ELR (cell line): ENCODE data around the gene WWC2.

ENCODE experiments used
- DNase-seq: peaks from one replicate; pipeline ENCODE4 v3.0.0-alpha.2; 2015; ENCODE audit warnings: low read depth

Gene WWC2

DNA sequence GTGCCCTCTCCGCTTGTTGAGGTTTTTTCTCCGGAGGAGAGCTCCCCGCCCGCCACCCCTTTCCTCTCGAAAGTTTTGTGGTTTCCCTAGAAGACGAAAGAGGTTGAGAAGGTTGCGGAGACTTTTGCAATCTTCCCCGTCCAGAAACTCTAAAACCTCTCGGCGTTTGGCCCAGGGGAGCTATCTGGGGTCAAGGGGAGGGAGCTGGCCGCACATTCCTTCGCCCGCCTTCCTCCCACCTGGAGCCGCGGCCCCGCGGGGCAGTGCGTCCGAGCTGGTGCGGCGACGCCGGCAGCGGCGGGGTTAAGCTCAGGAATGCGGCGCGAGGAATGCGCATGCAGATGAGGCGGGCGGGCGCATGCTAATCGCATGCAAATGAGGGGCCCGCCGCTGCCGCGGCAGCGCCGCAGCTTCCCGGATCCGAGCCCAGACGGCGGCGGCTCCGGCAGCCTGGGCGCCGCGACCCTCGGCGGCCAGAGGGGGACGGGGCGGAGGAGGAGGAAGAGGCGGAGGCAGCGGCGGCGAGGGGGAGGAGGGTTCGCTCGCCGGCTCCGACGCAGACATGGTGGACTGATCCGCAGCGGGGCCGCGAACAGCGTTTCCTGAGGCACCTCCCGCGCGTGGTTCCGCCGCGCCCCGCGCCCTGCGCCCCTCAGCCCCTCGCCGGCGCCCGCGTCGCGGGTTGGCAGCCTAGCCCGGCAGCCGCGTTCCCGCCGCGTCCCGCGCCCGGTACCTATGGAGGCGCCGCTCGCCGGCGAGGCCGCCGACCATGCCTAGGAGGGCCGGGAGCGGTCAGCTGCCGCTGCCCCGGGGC lies at the start of gene WWC2:
Gene WWC2, plus strand, starts transcription at position 535 of the 814 bp plus-strand sequence. Its CDS starts 235 bp downstream, at position 770.
- peak; percentile 92 for DNase-seq

DNA sequence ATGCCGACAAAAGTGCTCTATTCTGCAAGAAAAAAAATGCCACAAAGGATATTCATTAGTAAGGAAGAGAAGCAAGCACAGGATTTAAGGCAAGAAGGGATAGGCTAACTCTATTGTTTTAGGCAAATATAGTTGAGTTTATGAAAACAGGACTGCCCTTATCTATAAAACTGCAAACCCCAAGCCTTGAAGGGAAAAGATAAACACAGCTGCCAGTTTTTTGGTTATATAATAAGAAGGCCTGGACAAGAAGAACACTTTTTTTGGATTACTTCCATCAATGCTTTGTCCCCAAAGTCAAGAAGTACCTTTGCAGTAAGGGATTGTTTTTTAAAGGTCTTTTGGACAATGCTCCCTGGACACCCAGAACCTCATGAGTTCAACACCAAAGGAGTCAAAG lies 45.4 kb upstream of the WWC2 start:
- no peak for DNase-seq

DNA sequence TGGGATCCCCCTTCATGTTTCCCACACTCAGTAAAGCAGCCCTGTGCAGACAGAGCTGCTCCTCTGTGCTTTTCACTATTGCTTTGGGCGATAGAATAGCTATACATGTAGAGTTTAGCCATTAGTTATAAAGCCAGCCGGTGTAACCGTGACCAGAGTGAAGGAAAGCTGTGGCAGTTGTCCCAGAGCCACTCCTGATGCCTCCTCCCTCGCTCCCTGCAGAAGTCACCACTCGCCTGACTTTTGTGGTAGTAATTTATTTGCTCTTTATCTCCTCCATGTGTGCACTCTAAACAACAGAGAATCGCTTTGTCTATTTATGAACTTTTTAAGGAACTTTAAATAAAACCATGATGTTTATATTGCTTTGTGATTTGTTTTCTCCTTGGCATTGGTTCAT lies 41.8 kb upstream of the WWC2 start:
- DNase-seq: no peak

DNA sequence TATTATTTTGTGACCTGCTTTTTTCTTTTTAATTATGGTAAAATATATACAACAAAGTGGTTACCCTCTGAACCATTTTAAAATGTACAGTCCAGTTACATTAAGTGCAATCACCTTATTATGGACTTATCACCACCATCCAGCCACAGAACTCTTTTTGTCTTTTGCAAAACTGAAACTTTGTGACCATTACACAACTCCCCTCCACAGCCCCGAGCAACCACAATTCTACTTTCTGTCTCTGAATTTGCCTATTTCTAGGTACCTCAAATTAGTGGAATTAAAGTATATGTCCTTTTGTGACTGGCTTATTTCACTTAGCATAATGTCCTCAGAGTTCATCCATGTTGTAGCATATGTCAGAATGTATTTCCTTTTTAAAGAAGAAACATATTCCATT lies 39.3 kb upstream of the WWC2 start:
- DNase-seq: no peak

DNA sequence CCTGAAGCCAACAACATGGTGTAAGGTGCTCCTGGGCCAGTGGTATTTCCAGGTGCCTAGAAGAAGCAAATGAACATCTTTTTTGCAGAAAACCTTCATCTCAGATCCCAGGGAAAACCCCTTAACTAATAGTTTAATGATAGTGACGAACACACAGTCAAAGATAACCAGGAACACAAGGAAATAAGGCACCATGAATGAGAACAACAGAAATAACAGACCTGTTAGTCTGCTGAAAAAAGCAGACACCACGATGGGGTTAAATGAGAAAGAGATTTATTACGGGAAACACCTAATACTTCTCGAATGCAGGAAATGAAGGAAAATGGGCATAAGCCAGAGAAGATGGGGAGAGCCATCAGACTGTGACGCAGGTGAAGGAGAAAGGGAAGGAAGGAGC lies 30.6 kb upstream of the WWC2 start:
- no peak for DNase-seq

DNA sequence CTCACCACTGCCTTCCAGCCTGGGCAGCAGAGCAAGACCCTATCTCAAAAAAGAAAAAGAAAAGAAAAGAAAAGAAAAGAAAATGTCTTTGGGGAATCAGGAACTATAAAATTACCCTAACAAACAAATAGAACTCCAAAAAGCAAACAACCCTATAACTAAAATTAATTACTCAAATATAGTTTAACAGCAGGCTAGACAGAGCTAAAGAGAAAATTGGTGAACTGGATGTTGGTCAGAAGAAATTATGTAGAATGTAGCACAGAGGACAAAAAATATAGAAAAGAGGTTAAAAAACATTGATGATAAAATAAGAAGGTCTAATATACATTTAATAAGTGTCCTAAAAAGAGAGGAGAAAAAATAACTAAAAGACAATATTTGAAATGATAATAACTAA lies 27.8 kb upstream of the WWC2 start:
- DNase-seq: no peak

DNA sequence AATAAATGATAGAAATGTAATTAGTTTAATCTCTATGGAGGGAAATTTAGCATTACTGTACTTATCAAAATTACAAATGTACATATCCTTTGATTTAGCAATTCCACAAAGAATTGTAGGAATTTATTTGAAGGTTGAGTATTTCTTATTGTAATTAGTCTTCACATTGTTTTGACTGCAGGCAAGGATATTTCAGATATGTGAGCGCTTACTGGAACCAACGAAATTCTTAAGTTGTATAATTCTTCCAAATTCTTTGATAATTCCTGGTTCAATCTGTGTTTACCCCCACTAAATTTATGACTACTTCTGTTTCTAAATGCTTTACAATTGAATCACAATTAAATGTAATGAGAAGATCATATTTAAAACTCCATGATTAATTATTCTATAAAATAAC lies 26.9 kb upstream of the WWC2 start:
- no peak for DNase-seq

DNA sequence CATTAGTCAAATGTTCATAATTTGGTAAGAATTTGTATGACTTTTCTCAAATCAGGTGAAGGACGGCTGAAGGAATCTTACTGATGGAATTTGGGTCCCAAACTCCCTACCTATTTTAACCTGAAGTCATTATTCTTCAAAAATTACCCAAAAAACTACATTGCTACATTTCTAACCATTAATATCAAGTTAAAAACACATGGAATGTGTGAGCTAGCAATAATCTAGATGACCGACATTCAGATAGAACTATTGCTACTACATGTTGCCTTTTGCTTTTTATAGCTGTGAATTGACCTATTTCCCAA lies 25.3 kb upstream of the WWC2 start:
- DNase-seq: no peak

DNA sequence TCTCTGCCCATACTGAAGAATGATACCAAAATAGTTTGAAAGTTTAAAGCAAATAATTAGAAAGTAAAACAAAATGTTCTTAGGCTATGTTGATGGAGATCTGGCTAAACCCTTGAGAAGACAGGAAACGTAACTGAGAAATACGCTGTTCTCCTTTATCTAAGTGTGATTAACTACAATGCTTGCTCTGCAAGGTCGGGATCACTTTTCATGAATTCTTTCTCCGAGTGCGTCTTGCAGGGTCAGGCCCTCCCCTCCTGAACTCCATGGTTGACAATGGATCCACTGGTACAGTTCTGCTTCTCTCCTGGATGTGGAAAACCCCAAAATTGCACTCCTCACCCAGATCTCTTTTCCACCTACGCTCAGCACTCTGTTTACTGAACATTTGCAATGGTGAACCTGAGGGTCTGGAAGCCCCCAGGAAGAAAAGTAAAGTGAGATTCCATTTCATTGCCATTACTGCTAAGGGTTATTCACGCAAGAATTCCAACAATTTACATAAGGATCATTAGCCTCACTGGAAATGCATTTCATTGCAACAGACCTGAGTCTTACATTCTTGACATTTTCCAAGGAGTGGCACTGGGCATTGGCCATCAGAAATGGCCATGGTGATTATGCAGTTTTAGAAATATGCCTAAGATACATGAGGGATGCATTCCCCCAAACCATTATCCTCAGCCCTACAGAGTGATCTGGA lies 24.6 kb upstream of the WWC2 start:
- DNase-seq: peak; percentile 26

DNA sequence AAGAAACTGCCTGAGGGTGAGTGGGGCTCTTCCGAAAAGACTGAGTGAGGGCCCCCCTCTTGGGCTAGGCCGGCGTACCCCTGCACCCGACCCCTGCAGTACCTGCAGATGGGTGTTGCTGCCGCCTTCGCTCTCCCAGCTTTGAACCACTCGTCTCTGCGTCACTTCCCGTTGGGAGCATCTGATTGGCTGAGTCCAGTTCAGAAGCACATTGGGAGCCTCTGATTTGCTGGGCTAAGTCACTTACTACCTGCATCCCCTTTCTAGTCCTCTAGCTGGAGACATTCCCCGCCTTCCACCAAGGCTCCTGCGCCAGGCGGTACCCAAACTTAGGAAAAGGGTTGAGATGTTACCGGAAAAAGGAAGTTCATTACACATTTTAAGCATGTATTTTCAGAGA lies 20.4 kb upstream of the WWC2 start:
- no peak for DNase-seq

DNA sequence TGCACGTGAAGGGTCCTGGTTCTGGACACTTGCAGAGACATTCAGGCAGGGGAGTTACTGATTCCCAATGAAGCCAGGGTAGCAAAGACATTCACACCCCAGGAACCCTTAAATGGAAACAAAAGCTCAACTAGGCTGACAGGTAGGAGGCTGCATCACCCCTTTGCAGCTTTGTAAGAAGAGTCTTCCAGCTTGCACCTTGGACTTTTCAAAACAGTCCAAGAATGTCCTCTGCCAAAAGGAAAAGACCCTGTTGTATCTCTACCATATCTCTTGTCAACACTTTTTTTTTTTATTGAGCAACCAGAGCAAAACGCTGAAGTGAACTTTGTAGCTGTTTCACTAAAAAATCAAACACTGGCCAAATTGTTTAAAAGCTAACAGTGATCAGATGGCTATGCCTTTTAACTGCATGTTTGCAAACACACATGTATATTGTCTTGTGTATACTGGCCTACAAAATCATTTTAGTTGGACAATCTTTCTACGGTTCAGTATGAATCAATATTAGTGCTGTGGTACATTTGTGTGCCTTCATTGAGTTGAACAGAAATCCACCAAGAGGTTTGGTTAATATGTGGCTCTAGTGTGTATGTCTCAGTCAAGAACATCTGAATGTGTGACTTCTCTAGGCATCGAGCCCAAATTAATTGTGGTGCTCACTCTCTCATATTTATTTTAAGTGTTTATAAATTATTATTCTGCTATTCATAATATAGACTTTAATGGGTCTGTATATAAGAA lies 18.5 kb upstream of the WWC2 start:
- DNase-seq: no peak

DNA sequence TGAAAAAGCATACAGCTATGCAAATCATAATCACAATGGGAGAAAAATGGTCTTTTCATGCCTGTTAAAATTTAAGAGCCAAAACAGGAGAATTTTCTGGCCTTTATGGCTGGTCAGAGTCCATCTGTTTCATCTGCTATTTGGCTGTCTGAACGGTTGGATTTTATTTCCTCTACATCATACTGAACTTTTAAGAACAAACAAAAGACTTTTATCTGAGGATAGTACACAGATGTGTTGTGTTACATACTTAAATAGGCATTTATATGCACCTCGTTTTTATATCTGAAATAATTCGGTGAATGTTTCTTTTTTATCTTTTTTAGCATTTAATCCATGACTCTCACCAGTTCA lies 18.0 kb upstream of the WWC2 start:
- DNase-seq: no peak

DNA sequence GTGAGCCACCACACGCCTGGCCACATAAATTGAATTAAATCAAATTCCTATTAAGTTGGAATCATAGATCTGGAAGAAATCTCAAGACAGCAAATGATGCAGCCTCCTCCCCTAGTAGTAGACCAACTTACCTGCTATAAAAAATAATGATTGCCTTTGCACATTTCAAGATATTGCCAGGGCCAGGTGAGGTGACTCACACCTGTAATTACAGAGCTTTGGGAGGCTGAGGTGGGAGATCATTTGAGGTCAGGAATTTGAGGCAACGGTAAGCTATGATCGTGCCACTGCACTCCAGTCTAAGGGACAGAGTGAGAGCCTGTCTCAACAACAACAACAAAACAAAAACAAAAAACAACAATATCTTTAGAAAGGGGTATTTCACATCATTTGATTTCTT lies 17.0 kb upstream of the WWC2 start:
- DNase-seq: no peak

DNA sequence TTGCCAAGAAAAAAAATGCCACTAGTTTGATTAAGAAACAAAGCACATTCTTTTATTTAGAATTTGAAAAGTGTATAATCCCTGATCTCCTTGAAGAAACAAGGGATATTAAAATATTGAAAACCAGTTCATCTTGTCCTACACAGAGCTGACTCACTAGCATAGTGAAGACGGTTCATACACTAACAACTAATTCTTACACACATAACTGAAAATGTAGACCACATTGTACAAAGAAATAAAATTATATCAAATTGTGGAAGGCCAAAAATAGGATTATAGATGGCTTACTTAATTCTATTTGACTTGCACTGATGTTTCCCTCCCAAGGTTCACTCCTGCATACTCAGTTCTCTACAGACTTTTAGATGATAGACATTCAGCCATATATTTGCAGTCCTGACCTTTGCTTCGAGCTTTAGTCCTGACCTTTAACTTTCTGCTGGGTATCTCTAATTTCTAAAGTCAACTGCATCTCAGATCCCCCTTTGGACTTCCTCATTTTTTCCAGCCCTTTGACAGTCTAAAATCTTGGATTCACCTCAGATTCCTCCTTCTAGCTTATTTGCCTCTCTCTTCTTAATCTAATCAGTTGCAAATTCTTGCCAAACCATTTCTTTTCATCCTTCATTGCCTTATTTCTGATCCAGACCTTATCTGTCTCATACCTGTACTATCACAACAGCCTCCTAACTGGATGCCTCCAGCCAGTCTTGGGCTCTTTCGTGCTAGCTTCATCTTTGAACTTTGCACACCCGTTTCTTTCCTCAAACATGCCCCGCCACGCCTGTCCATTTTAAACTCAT lies 4.5 kb upstream of the WWC2 start:
- DNase-seq: no peak

DNA sequence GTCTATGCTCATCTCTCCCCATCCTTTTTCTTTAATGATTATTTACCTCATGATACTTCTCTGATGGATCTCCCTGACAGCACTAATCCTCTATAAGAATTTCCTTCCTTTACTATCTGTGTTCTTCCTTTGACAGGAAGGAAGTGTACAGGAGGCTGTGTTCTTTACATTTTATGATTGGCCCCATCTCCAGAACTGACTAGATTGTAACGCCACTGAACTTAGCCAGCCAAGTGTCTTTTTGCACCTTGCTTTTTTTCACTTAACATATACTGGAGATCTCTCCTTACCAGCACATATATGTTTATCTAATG lies 3.9 kb upstream of the WWC2 start:
- DNase-seq: no peak

DNA sequence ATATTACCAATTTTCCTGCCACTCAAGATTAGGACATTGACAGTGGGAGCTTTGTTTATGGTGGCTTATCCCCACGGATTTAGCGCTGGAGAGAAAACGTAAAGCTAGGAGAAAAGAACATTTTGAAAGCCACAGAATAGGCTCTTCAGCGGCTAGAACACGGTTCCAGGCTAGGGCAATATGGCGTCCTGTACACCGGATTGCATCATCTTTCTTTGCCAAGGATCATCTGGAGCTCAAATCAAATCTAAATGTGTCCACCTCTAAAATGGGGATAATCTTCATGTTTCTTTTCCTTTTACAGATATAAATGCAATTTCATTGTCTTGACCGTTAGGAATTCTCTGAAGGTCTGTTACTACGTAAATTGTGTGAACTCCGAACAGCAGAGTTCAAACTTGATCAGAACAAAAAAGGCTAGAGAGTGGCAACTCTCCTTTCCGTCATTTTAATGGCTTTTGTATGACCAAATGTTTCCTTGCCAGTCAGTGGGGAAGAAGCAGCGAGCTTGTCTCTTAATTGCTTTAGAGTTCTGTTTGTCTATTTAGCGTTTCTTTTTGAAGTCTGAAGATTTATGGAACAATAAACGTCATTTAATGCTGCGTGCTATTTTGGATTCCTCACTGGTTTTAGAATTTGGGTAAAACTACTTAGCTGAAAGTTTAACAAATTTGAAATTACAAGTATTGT lies 2.6 kb upstream of the WWC2 start:
- no peak for DNase-seq

DNA sequence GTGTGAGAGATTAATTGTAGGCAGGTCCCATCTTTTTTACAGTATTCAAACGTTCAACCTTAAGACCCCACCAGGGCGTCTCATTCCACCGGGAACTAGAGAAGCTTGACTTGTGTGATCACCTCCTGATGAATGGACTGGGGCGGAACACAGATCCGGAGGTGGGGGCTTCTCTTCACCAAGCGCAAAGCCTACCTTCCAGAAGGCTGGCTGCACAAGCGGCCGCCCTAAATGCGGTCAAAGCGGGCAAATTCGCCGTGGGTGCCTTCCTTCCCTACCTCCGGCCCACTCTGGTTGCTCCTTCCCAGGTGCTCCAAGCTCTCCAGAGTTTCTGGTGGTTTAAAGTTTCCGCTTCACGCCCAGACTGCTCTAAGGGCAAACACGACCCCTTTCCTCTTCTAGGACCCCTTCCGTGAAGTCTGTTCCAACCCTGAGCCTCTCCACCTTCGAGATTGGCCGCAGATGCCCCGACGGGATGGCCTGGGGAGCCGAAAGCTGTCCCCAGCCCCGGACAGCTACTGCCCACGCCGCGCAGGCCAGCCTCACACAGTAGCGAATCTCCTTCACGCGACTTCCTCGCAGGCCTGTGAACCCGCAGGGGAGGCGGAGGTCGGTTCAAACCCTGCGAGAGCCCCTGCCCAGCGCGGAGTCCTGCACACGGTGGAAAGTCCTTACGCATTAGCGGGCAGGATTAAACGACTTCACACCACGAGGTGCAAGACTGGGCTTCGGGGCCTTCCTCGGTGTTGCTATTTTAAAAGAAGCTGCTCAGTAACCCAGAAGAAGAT lies 1.6 kb upstream of the WWC2 start:
- no peak for DNase-seq

DNA sequence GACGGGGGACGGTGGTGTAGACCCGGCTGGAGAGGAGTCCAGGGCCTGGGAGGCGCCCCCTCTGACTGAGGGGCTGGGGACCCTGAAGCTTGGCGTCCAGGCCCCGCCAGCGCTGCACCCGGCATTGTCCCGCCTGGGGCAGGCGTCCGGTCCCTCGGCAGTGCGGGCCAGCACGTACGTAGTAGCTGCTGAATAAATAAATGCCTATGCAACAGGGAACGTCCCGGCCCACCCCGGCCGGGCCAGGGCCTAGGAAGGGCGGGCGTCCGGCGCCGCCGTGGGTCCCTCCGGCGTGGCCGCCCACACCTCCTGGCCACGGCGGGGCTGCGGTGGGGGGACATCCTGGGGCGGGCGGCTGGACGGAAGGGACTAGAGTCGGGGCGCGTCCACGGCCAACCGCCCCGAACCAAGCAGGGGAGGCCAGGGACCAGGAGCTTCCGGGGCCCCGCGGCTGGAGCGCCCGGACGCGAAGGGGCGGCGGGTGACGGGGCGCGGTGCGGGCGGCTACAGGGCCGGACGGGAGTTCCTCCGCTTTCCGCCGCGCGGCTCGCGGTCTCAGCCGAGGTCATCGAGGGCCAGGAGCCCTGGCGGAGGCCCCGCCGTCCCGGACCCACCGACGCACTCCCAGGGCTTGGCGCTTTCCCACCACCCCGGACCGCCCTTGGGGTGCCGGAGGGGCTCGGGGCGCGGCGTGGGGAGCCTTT lies 886 bp upstream of the WWC2 start:
- DNase-seq: peak; percentile 72

DNA sequence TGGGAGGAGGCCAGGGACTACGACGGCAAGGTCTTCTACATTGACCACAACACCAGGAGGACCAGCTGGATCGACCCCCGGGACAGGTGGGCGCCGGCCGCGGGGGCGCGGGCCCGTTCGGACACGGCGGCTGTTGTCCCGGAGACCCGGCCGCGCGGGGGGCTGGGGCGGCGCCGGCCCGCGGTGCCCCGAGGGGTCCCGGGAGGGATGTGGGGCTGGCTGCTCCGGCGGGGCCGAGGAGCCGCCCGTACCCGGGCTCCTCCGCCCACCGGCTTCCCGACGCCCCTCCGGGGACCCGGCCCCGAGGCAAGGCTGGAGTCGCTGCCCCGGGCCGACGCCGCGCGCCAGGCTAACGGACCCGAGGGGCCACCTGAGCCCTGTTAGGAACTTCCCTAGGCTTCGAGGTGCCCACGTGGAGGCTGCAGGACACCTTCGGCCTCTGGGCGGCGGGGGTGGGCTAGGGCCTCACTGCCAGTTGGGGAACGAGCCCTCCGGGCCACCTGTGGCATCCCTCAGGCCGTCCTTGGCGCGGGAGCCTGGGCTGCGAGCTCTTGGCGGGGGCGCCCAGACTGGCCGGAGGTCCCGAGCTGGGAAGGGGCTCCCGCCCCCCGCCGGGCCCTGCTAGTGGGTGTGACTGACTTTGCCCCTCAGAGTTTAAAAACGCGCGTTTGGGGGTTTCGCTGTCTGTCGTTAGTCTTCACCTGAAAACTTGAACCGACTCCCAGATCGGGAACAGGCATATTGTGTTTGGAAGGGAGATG lies 660 bp downstream of the WWC2 start:
- DNase-seq: peak; percentile 57

DNA sequence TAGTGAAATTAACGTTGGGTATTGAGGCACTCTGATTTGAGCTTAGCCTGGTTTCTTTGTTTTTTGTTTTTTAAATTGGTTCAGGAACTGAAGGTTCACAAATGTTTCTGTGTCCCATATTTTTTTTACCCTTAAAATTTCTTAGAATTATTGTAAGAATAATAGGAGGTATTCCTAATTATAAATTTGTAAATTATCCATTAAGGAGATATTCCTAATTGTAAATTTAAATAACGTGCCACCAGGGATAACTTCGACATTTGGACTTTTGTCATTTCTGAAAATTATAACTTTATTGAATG lies 1.2 kb downstream of the WWC2 start:
- no peak for DNase-seq
